ENCODE results near the gene ZCCHC2.

The ZCCHC2 gene

GRCh38 chr18:62612289-62612645 is 89.4 kb downstream of the ZCCHC2 start:
- DNase-seq, result no peak
- Histone ChIP-seq H3K27me3 (ENCODE audit: insufficient read depth, low read length) (no peaks in the 10 kb centered on the region), H3K4ac (ENCODE audit: low read depth, low read length) (no peak overlapping the region), H3K36me3 (ENCODE audit: control insufficient read depth in 1 of 2, insufficient read depth in 2 of 2, low read length in 2 of 2) (no peaks in the 10 kb centered on the region), H3K27ac (ENCODE audit: low read depth, low read length) (no peak overlapping the region), H3K79me2 (ENCODE audit: control insufficient read depth, insufficient read depth, low read length, poor library complexity) (no peaks in the 10 kb centered on the region), H3K18ac (ENCODE audit: low read length) (no peak overlapping the region), H4K12ac (ENCODE audit: low read depth, low read length) (no peak overlapping the region), H3K79me1 (ENCODE audit: low read length) (no peaks in the 10 kb centered on the region), H2AK5ac (ENCODE audit: low read length) (no peak overlapping the region), H3K4me3 (ENCODE audit: low read depth, low read length) (no peak overlapping the region), H2AFZ (ENCODE audit: insufficient read depth, low read length, poor library complexity) (no peak overlapping the region), H3K9me3 (ENCODE audit: insufficient read depth, low read depth, low read length) (peaks cover 2% of the 10 kb centered on the region), H3K23ac (ENCODE audit: low read length) (no peak overlapping the region), H2BK5ac (ENCODE audit: low read depth, low read length, poor library complexity) (no peak overlapping the region), H2BK120ac (ENCODE audit: insufficient read depth, low read length, poor library complexity) (no peak overlapping the region), H3K4me2 (ENCODE audit: low read length) (no peak overlapping the region), H2BK12ac (ENCODE audit: low read length) (no peak overlapping the region), H4K91ac (ENCODE audit: low read depth, low read length) (no peak overlapping the region), H3K4me1 (ENCODE audit: control insufficient read depth in 1 of 2, insufficient read depth in 2 of 2, low read length in 2 of 2) (peaks cover 9 to 10% of the 10 kb centered on the region in 2 experiments), H4K8ac (ENCODE audit: low read depth, low read length) (no peak overlapping the region), H3K14ac (ENCODE audit: low read length) (no peak overlapping the region), H3K9ac (ENCODE audit: low read length) (no peak overlapping the region)
- no CpG with 5 or more reads among the region's 4 CpGs for whole genome bisulfite sequencing (ENCODE audit: extremely low coverage, insufficient coverage, insufficient read length)

- no peak overlapping the region for H3K27ac ChIP-seq (ENCODE audit: low read depth, low read length)
- no peak overlapping the region for H3K9ac ChIP-seq (ENCODE audit: low read length)
- peaks cover 9 to 10% of the 10 kb centered on the region in 2 experiments for H3K4me1 ChIP-seq (ENCODE audit: control insufficient read depth in 1 of 2, insufficient read depth in 2 of 2, low read length in 2 of 2)
- H4K91ac ChIP-seq (ENCODE audit: low read depth, low read length), result no peak overlapping the region
- no peak overlapping the region for H2AK5ac ChIP-seq (ENCODE audit: low read length)
- H3K23ac ChIP-seq (ENCODE audit: low read length), result no peak overlapping the region
- no CpG with 5 or more reads among the region's 4 CpGs for WGBS (ENCODE audit: extremely low coverage, insufficient coverage, insufficient read length)
- H3K4me2 ChIP-seq (ENCODE audit: low read length), result no peak overlapping the region
- no peaks in the 10 kb centered on the region for H3K36me3 ChIP-seq (ENCODE audit: control insufficient read depth in 1 of 2, insufficient read depth in 2 of 2, low read length in 2 of 2)
- no peaks in the 10 kb centered on the region for H3K79me2 ChIP-seq (ENCODE audit: control insufficient read depth, insufficient read depth, low read length, poor library complexity)
- no peak overlapping the region for H3K4ac ChIP-seq (ENCODE audit: low read depth, low read length)
- H3K18ac ChIP-seq (ENCODE audit: low read length), result no peak overlapping the region
- no peak overlapping the region for H2BK5ac ChIP-seq (ENCODE audit: low read depth, low read length, poor library complexity)
- H2BK120ac ChIP-seq (ENCODE audit: insufficient read depth, low read length, poor library complexity), result no peak overlapping the region
- H3K79me1 ChIP-seq (ENCODE audit: low read length), result no peaks in the 10 kb centered on the region
- no peak for DNase-seq
- H2BK12ac ChIP-seq (ENCODE audit: low read length), result no peak overlapping the region
- no peak overlapping the region for H2AFZ ChIP-seq (ENCODE audit: insufficient read depth, low read length, poor library complexity)
- H3K9me3 ChIP-seq (ENCODE audit: insufficient read depth, low read depth, low read length), result peaks cover 2% of the 10 kb centered on the region
- H3K4me3 ChIP-seq (ENCODE audit: low read depth, low read length), result no peak overlapping the region
- no peak overlapping the region for H4K8ac ChIP-seq (ENCODE audit: low read depth, low read length)
- H4K12ac ChIP-seq (ENCODE audit: low read depth, low read length), result no peak overlapping the region
- H3K27me3 ChIP-seq (ENCODE audit: insufficient read depth, low read length), result no peaks in the 10 kb centered on the region
- H3K14ac ChIP-seq (ENCODE audit: low read length), result no peak overlapping the region
These were observed 90.0 kb downstream of the ZCCHC2 start for GRCh38 chr18:62612776-62613175.

- Histone ChIP-seq H3K27ac (ENCODE audit: low read depth, low read length) (no peak overlapping the region), H2BK5ac (ENCODE audit: low read depth, low read length, poor library complexity) (no peak overlapping the region), H4K8ac (ENCODE audit: low read depth, low read length) (no peak overlapping the region), H3K14ac (ENCODE audit: low read length) (no peak overlapping the region), H3K27me3 (ENCODE audit: insufficient read depth, low read length) (no peaks in the 10 kb centered on the region), H3K23ac (ENCODE audit: low read length) (no peak overlapping the region), H3K4me1 (ENCODE audit: control insufficient read depth in 1 of 2, insufficient read depth in 2 of 2, low read length in 2 of 2) (peaks cover 9 to 10% of the 10 kb centered on the region in 2 experiments), H2AFZ (ENCODE audit: insufficient read depth, low read length, poor library complexity) (no peak overlapping the region), H4K12ac (ENCODE audit: low read depth, low read length) (no peak overlapping the region), H3K36me3 (ENCODE audit: control insufficient read depth in 1 of 2, insufficient read depth in 2 of 2, low read length in 2 of 2) (no peaks in the 10 kb centered on the region), H4K91ac (ENCODE audit: low read depth, low read length) (no peak overlapping the region), H3K79me2 (ENCODE audit: control insufficient read depth, insufficient read depth, low read length, poor library complexity) (no peaks in the 10 kb centered on the region), H3K9me3 (ENCODE audit: insufficient read depth, low read depth, low read length) (peaks cover 2% of the 10 kb centered on the region), H3K9ac (ENCODE audit: low read length) (no peak overlapping the region), H3K18ac (ENCODE audit: low read length) (no peak overlapping the region), H3K4me3 (ENCODE audit: low read depth, low read length) (no peak overlapping the region), H2BK12ac (ENCODE audit: low read length) (no peak overlapping the region), H2BK120ac (ENCODE audit: insufficient read depth, low read length, poor library complexity) (no peak overlapping the region), H3K79me1 (ENCODE audit: low read length) (no peaks in the 10 kb centered on the region), H3K4ac (ENCODE audit: low read depth, low read length) (no peak overlapping the region), H3K4me2 (ENCODE audit: low read length) (no peak overlapping the region), H2AK5ac (ENCODE audit: low read length) (no peak overlapping the region)
- DNase-seq, result no peak
- WGBS (ENCODE audit: extremely low coverage, insufficient coverage, insufficient read length), result no CpG with 5 or more reads among the region's 9 CpGs
These were observed 91.7 kb downstream of the ZCCHC2 start for GRCh38 chr18:62614494-62614893.

GRCh38 chr18:62616331-62616805 is 93.5 kb downstream of the ZCCHC2 start:
- Histone ChIP-seq H4K12ac (ENCODE audit: low read depth, low read length) (no peak overlapping the region), H2BK120ac (ENCODE audit: insufficient read depth, low read length, poor library complexity) (no peak overlapping the region), H3K18ac (ENCODE audit: low read length) (no peak overlapping the region), H3K23ac (ENCODE audit: low read length) (no peak overlapping the region), H3K14ac (ENCODE audit: low read length) (no peak overlapping the region), H3K9me3 (ENCODE audit: insufficient read depth, low read depth, low read length) (peaks cover 2% of the 10 kb centered on the region), H2AFZ (ENCODE audit: insufficient read depth, low read length, poor library complexity) (no peak overlapping the region), H2BK12ac (ENCODE audit: low read length) (no peak overlapping the region), H4K91ac (ENCODE audit: low read depth, low read length) (no peak overlapping the region), H2AK5ac (ENCODE audit: low read length) (no peak overlapping the region), H3K4me3 (ENCODE audit: low read depth, low read length) (no peak overlapping the region), H2BK5ac (ENCODE audit: low read depth, low read length, poor library complexity) (no peak overlapping the region), H3K4me1 (ENCODE audit: control insufficient read depth in 1 of 2, insufficient read depth in 2 of 2, low read length in 2 of 2) (peaks cover 4 to 5% of the 10 kb centered on the region in 2 experiments), H3K9ac (ENCODE audit: low read length) (no peak overlapping the region), H4K8ac (ENCODE audit: low read depth, low read length) (no peak overlapping the region), H3K36me3 (ENCODE audit: control insufficient read depth in 1 of 2, insufficient read depth in 2 of 2, low read length in 2 of 2) (no peaks in the 10 kb centered on the region), H3K4me2 (ENCODE audit: low read length) (no peak overlapping the region), H3K27me3 (ENCODE audit: insufficient read depth, low read length) (no peaks in the 10 kb centered on the region), H3K79me2 (ENCODE audit: control insufficient read depth, insufficient read depth, low read length, poor library complexity) (no peaks in the 10 kb centered on the region), H3K79me1 (ENCODE audit: low read length) (no peaks in the 10 kb centered on the region), H3K27ac (ENCODE audit: low read depth, low read length) (no peak overlapping the region), H3K4ac (ENCODE audit: low read depth, low read length) (no peak overlapping the region)
- no CpG with 5 or more reads among the region's 18 CpGs for WGBS (ENCODE audit: extremely low coverage, insufficient coverage, insufficient read length)
- no peak for DNase-seq

Measured in trophoblast cell (in vitro differentiated cells and primary cell).